Measurements from ENCODE around the gene CPEB3.

- TF ChIP-seq POLR2A (IDR thresholded peaks at IDR 0.05), result no peak
- no peak for TF ChIP-seq CTCF (IDR thresholded peaks at IDR 0.05)
Observed at GRCh38 chr10:92081641-92082040, 209.2 kb downstream of the CPEB3 start.

All from ovary (tissue), 3 donors.